ENCODE measurements around the gene ADGRB3.

- TF ChIP-seq, protein P1, sequence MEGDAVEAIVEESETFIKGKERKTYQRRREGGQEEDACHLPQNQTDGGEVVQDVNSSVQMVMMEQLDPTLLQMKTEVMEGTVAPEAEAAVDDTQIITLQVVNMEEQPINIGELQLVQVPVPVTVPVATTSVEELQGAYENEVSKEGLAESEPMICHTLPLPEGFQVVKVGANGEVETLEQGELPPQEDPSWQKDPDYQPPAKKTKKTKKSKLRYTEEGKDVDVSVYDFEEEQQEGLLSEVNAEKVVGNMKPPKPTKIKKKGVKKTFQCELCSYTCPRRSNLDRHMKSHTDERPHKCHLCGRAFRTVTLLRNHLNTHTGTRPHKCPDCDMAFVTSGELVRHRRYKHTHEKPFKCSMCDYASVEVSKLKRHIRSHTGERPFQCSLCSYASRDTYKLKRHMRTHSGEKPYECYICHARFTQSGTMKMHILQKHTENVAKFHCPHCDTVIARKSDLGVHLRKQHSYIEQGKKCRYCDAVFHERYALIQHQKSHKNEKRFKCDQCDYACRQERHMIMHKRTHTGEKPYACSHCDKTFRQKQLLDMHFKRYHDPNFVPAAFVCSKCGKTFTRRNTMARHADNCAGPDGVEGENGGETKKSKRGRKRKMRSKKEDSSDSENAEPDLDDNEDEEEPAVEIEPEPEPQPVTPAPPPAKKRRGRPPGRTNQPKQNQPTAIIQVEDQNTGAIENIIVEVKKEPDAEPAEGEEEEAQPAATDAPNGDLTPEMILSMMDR (IDR thresholded peaks at IDR 0.05), result no peak
- TF ChIP-seq POLR2A (IDR thresholded peaks at IDR 0.05) (no peak), EP300 (IDR thresholded peaks at IDR 0.05) (no peak), POLR2AphosphoS5 (IDR thresholded peaks at IDR 0.05) (no peak)
These were observed 14.6 kb downstream of the ADGRB3 start for GRCh38 chr6:68649669-68650068.

Data from upper lobe of left lung (tissue), 4 donors.